Natural killer cell (primary cell): ENCODE results near the gene THAP3. TPM values are rescaled to one million over a fixed set of nuclear protein-coding genes. Genes with fewer than 3 reads are reported as not detected.

Experiments
- ATAC-seq, 3 donors: fragments of 150-1000 bp in 2 of 3; fragments of 200-7000 bp in 1 of 3; cut with Tn5 transposase; 1 replicate in 1 of 3; 2 replicates in 2 of 3; pipeline ENCODE4 v1.10.0; 2021; ENCODE audit warnings: mild to moderate bottlenecking in 2 of 3, moderate library complexity in 2 of 3
- DNase-seq, 2 donors: peaks; one replicate each; pipeline versions ENCODE4 v3.0.0 to v3.0.0-alpha.2; 2013 to 2021; ENCODE audit warnings: mixed read lengths in 1 of 2
- H3K27ac ChIP-seq: one replicate; pipeline ENCODE4 v1.5.1; 2013; ENCODE audit warnings: mild to moderate bottlenecking, low read length
- H3K27me3 ChIP-seq: one replicate; pipeline ENCODE4 v1.6.1; 2013; ENCODE audit warnings: low read length; ENCODE audit not compliant: control insufficient read depth, insufficient read depth
- H3K36me3 ChIP-seq: one replicate; pipeline ENCODE4 v1.6.1; 2013; ENCODE audit warnings: low read length; ENCODE audit not compliant: control insufficient read depth, insufficient read depth
- H3K4me1 ChIP-seq: one replicate; pipeline ENCODE4 v1.6.1; 2013; ENCODE audit warnings: low read length; ENCODE audit not compliant: control insufficient read depth, insufficient read depth
- H3K4me3 ChIP-seq: one replicate; pipeline ENCODE4 v1.5.1; 2013; ENCODE audit warnings: low read length
- H3K9me3 ChIP-seq: one replicate; pipeline ENCODE4 v1.6.1; 2013; ENCODE audit warnings: low read length; ENCODE audit not compliant: control insufficient read depth, insufficient read depth
- H3K27ac Mint-ChIP-seq, 2 donors: one replicate each; pipeline ENCODE4 v1.8.0; 2022; ENCODE audit warnings: mild to moderate bottlenecking in 2 of 2, mixed read lengths in 2 of 2, moderate library complexity in 1 of 2
- H3K27me3 Mint-ChIP-seq, 2 donors: one replicate each; pipeline ENCODE4 v1.8.0; 2022; ENCODE audit warnings: low read depth in 2 of 2, mixed read lengths in 2 of 2
- H3K36me3 Mint-ChIP-seq: one replicate; pipeline ENCODE4 v1.8.0; 2022; ENCODE audit warnings: mixed read lengths
- H3K4me1 Mint-ChIP-seq, 2 donors: one replicate each; pipeline ENCODE4 v1.8.0; 2022; ENCODE audit warnings: mixed read lengths in 2 of 2
- H3K4me3 Mint-ChIP-seq: one replicate; pipeline ENCODE4 v1.8.0; 2022; ENCODE audit warnings: mild to moderate bottlenecking, moderate library complexity, mixed read lengths
- H3K9me3 Mint-ChIP-seq, 2 donors: one replicate each; pipeline ENCODE4 v1.8.0; 2022; ENCODE audit warnings: mixed read lengths in 2 of 2
- WGBS: methylation state at CpG from one replicate; pipeline ENCODE4 v1.1.7; 2013; ENCODE audit warnings: missing lambda C conversion rate; ENCODE audit not compliant: insufficient coverage; 5-methylcytosine and 5-hydroxymethylcytosine counted together
- intact Hi-C: fragments of 100-400 bp; cut with micrococcal nuclease; formaldehyde crosslinking; loops from one replicate; pipeline ENCODE4 v1.14.2; 2022
- total RNA-seq, 4 donors: library from RNA; stranded (reverse); fragments of 120-200 nt in 1 of 4; gene quantifications; one replicate each; pipeline versions ENCODE4 v1.2.3 to v1.2.4, GENCODE V29; 2013 to 2022
- TF ChIP-seq, protein P1 (sequence below): fragments of 200-600 bp; IDR thresholded peaks from one replicate; pipeline ENCODE4 v1.8.0; 2022; ENCODE audit warnings: antibody characterized with exemption

THAP3 gene
- total RNA-seq, 3 donors from 2014 or later (not counting 1 experiment from before 2014, with no cell fraction given), result 11.7 to 23.4 (median 23.1) TPM

GRCh38 chr1:6581561-6582305 is 42.9 kb upstream of the THAP3 start:
- Mint-ChIP-seq H3K9me3 (no peaks in the 10 kb centered on the region), H3K27ac (peak overlapping the region; percentile 94 to 99), H3K4me1 (peaks cover 18 to 46% of the 10 kb centered on the region in 2 donors), H3K4me3 (peak overlapping the region; percentile 93), H3K36me3 (no peaks in the 10 kb centered on the region), H3K27me3 (no peaks in the 10 kb centered on the region)
- WGBS, result 57% methylated on average over 10 of the region's 10 CpGs
- Histone ChIP-seq H3K36me3 (peaks cover 3% of the 10 kb centered on the region), H3K4me3 (no peak overlapping the region), H3K4me1 (peaks cover 39% of the 10 kb centered on the region), H3K9me3 (no peaks in the 10 kb centered on the region), H3K27me3 (no peaks in the 10 kb centered on the region), H3K27ac (peak overlapping the region; percentile 11)
- ATAC-seq, result peak in 1 of 3 donors; percentile 37
- intact Hi-C loops, result no loop called here
- TF ChIP-seq, protein P1, sequence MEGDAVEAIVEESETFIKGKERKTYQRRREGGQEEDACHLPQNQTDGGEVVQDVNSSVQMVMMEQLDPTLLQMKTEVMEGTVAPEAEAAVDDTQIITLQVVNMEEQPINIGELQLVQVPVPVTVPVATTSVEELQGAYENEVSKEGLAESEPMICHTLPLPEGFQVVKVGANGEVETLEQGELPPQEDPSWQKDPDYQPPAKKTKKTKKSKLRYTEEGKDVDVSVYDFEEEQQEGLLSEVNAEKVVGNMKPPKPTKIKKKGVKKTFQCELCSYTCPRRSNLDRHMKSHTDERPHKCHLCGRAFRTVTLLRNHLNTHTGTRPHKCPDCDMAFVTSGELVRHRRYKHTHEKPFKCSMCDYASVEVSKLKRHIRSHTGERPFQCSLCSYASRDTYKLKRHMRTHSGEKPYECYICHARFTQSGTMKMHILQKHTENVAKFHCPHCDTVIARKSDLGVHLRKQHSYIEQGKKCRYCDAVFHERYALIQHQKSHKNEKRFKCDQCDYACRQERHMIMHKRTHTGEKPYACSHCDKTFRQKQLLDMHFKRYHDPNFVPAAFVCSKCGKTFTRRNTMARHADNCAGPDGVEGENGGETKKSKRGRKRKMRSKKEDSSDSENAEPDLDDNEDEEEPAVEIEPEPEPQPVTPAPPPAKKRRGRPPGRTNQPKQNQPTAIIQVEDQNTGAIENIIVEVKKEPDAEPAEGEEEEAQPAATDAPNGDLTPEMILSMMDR, result no peak
- DNase-seq, result no peak

GRCh38 chr1:6582370-6582769 is 42.3 kb upstream of the THAP3 start:
- Histone ChIP-seq H3K9me3 (no peaks in the 10 kb centered on the region), H3K27ac (peak overlapping the region; percentile 10), H3K4me1 (peaks cover 39% of the 10 kb centered on the region), H3K27me3 (no peaks in the 10 kb centered on the region), H3K4me3 (no peak overlapping the region), H3K36me3 (peaks cover 3% of the 10 kb centered on the region)
- WGBS, result 100% methylated on average over 1 of the region's 1 CpG
- ATAC-seq (no peak), DNase-seq (no peak)
- Mint-ChIP-seq H3K27me3 (no peaks in the 10 kb centered on the region), H3K27ac (peak overlapping the region; percentile 94 to 99), H3K36me3 (no peaks in the 10 kb centered on the region), H3K4me3 (peak overlapping the region; percentile 50), H3K4me1 (peaks cover 18 to 46% of the 10 kb centered on the region in 2 donors), H3K9me3 (no peaks in the 10 kb centered on the region)
- TF ChIP-seq, protein P1, result no peak
- intact Hi-C loops, result no loop called here

GRCh38 chr1:6584126-6585080 is 40.3 kb upstream of the THAP3 start:
- no peak overlapping the region for H3K4me3 Mint-ChIP-seq
- H3K4me1 Mint-ChIP-seq, result peaks cover 18 to 40% of the 10 kb centered on the region in 2 donors
- intact Hi-C loops, result no loop called here
- Histone ChIP-seq H3K9me3 (no peaks in the 10 kb centered on the region), H3K27me3 (no peaks in the 10 kb centered on the region), H3K4me3 (no peak overlapping the region), H3K27ac (no peak overlapping the region), H3K4me1 (peaks cover 34% of the 10 kb centered on the region), H3K36me3 (peaks cover 19% of the 10 kb centered on the region)
- ATAC-seq (no peak), DNase-seq (no peak)
- no peaks in the 10 kb centered on the region for H3K36me3 Mint-ChIP-seq
- 90% methylated on average over 21 of the region's 21 CpGs for WGBS
- TF ChIP-seq, protein P1, result no peak
- no peaks in the 10 kb centered on the region for H3K27me3 Mint-ChIP-seq
- H3K27ac Mint-ChIP-seq, result peak overlapping the region; percentile 9 to 64
- no peaks in the 10 kb centered on the region for H3K9me3 Mint-ChIP-seq
